Measurements from ENCODE around the gene SUGCT. TPM values are rescaled to one million over a fixed set of nuclear protein-coding genes. Genes with fewer than 3 reads are reported as not detected.

SUGCT gene
- total and polyA plus RNA-seq, 2 experiments from 2014 or later, result 21.4 to 57.8 TPM

- no peaks in the 10 kb centered on the region for H3K9me3 ChIP-seq (ENCODE audit: low read depth)
- H3K4me1 ChIP-seq (ENCODE audit: low read depth), result peaks cover 7% of the 10 kb centered on the region
- no peaks in the 10 kb centered on the region for H3K27me3 ChIP-seq
- no peak overlapping the region for H3K27ac ChIP-seq
- no peak for DNase-seq (ENCODE audit: low read depth in 1 of 2, low spot score in 1 of 2)
- TF ChIP-seq, protein P1, sequence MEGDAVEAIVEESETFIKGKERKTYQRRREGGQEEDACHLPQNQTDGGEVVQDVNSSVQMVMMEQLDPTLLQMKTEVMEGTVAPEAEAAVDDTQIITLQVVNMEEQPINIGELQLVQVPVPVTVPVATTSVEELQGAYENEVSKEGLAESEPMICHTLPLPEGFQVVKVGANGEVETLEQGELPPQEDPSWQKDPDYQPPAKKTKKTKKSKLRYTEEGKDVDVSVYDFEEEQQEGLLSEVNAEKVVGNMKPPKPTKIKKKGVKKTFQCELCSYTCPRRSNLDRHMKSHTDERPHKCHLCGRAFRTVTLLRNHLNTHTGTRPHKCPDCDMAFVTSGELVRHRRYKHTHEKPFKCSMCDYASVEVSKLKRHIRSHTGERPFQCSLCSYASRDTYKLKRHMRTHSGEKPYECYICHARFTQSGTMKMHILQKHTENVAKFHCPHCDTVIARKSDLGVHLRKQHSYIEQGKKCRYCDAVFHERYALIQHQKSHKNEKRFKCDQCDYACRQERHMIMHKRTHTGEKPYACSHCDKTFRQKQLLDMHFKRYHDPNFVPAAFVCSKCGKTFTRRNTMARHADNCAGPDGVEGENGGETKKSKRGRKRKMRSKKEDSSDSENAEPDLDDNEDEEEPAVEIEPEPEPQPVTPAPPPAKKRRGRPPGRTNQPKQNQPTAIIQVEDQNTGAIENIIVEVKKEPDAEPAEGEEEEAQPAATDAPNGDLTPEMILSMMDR (IDR thresholded peaks at IDR 0.05; ENCODE audit: low read depth, low read length), result no peak
- H3K4me3 ChIP-seq, result no peak overlapping the region
- no peaks in the 10 kb centered on the region for H3K36me3 ChIP-seq
These were observed 499.3 kb downstream of the SUGCT start for GRCh38 chr7:40634118-40634517.

- Histone ChIP-seq H3K9me3 (ENCODE audit: low read depth) (no peaks in the 10 kb centered on the region), H3K4me3 (no peak overlapping the region), H3K27me3 (no peaks in the 10 kb centered on the region), H3K4me1 (ENCODE audit: low read depth) (peaks cover 6% of the 10 kb centered on the region), H3K36me3 (no peaks in the 10 kb centered on the region), H3K27ac (no peak overlapping the region)
- TF ChIP-seq, protein P1 (IDR thresholded peaks at IDR 0.05; ENCODE audit: low read depth, low read length), result no peak
- no peak for DNase-seq (ENCODE audit: low read depth in 1 of 2, low spot score in 1 of 2)
These were observed 503.9 kb downstream of the SUGCT start for GRCh38 chr7:40638545-40639320.

DNA sequence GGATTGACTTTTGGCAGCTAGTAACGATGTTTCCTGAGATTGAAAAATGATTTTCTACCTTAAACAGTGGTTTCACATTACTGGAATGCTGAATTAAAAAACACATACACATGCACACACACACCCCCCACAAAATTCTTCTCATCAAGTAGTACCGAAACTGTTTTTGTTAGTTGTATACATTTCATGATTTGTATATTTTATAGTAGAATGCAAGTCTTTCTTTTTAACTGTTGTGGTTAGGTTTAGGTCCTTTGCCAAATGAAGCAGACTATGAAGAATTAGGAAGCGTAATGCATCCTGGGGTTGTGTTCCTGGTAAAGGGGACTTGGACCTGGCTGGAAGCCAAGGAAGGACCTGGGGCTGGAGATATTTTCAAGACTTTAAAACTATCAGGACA is 505.8 kb downstream of the SUGCT start:
- DNase-seq (ENCODE audit: low read depth in 1 of 2, low spot score in 1 of 2), result no peak
- no peak overlapping the region for H3K4me3 ChIP-seq
- TF ChIP-seq, protein P1 (IDR thresholded peaks at IDR 0.05; ENCODE audit: low read depth, low read length), result no peak
- no peaks in the 10 kb centered on the region for H3K9me3 ChIP-seq (ENCODE audit: low read depth)
- no peak overlapping the region for H3K27ac ChIP-seq
- no peaks in the 10 kb centered on the region for H3K36me3 ChIP-seq
- peaks cover 6% of the 10 kb centered on the region for H3K4me1 ChIP-seq (ENCODE audit: low read depth)
- no peaks in the 10 kb centered on the region for H3K27me3 ChIP-seq

DNA sequence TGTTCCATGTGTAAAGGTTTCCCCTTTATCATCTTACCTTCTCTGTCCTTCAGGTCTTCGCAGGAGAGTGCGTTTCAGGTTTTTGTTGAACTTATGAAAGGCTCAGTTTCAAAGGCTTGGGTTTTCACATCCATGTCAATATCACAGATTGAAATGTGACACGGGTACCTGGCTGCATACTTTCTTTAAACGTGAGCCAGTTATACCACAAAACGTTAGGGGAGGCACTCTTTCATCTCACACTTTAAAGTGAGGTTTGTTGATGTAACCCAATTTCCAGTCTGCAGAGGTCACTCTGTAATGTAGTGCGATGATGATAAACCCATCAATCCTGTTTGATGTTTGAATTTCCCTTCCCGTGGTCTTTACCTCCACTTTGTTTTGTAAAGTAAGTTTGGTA is 506.9 kb downstream of the SUGCT start:
- Histone ChIP-seq H3K27ac (no peak overlapping the region), H3K36me3 (no peaks in the 10 kb centered on the region), H3K9me3 (ENCODE audit: low read depth) (no peaks in the 10 kb centered on the region), H3K27me3 (no peaks in the 10 kb centered on the region), H3K4me1 (ENCODE audit: low read depth) (peaks cover 6% of the 10 kb centered on the region), H3K4me3 (no peak overlapping the region)
- no peak for DNase-seq (ENCODE audit: low read depth in 1 of 2, low spot score in 1 of 2)
- TF ChIP-seq, protein P1 (IDR thresholded peaks at IDR 0.05; ENCODE audit: low read depth, low read length), result no peak

- TF ChIP-seq, protein P1 (IDR thresholded peaks at IDR 0.05; ENCODE audit: low read depth, low read length), result no peak
- Histone ChIP-seq H3K9me3 (ENCODE audit: low read depth) (no peaks in the 10 kb centered on the region), H3K27me3 (no peaks in the 10 kb centered on the region), H3K4me3 (no peak overlapping the region), H3K4me1 (ENCODE audit: low read depth) (no peaks in the 10 kb centered on the region), H3K27ac (no peak overlapping the region), H3K36me3 (no peaks in the 10 kb centered on the region)
- DNase-seq (ENCODE audit: low read depth in 1 of 2, low spot score in 1 of 2), result no peak
These were observed 508.9 kb downstream of the SUGCT start for GRCh38 chr7:40643664-40644063.

Measured in cardiac muscle cell (in vitro differentiated cells and primary cell).